ENCODE data around the gene S100A12.

S100A12 gene

GRCh38 chr1:153397051-153397923, 21.9 kb upstream of the S100A12 start:
- no peak for DNase-seq (ENCODE audit: low read depth, low spot score)

GRCh38 chr1:153396461-153396860, 21.0 kb upstream of the S100A12 start:
- no peak for DNase-seq (ENCODE audit: low read depth, low spot score)

- DNase-seq (ENCODE audit: low read depth, low spot score): no peak
These were observed 20.4 kb upstream of the S100A12 start for GRCh38 chr1:153395776-153396175.

GRCh38 chr1:153395136-153395685, 19.8 kb upstream of the S100A12 start:
- DNase-seq (ENCODE audit: low read depth, low spot score): no peak

- DNase-seq (ENCODE audit: low read depth, low spot score): no peak
These were observed 19.0 kb upstream of the S100A12 start for GRCh38 chr1:153394391-153394790.

- DNase-seq (ENCODE audit: low read depth, low spot score): no peak
These were observed 18.5 kb upstream of the S100A12 start for GRCh38 chr1:153393926-153394325.

GRCh38 chr1:153392822-153393221, 17.4 kb upstream of the S100A12 start:
- no peak for DNase-seq (ENCODE audit: low read depth, low spot score)

- no peak for DNase-seq (ENCODE audit: low read depth, low spot score)
These were observed 16.8 kb upstream of the S100A12 start for GRCh38 chr1:153392258-153392657.

GRCh38 chr1:153390938-153391710, 15.7 kb upstream of the S100A12 start, which contains the start of gene S100A8:
TSS of gene S100A8 (minus strand) at chr1:153391073. CDS start at chr1:153390535, 538 bp downstream.
- DNase-seq (ENCODE audit: low read depth, low spot score): no peak

- DNase-seq (ENCODE audit: low read depth, low spot score): no peak
These were observed 14.8 kb upstream of the S100A12 start for GRCh38 chr1:153389973-153390879.

GRCh38 chr1:153389401-153389800, 14.0 kb upstream of the S100A12 start:
- DNase-seq (ENCODE audit: low read depth, low spot score): no peak

- no peak for DNase-seq (ENCODE audit: low read depth, low spot score)
These were observed 12.4 kb upstream of the S100A12 start for GRCh38 chr1:153387785-153388184.

GRCh38 chr1:153387001-153387400, 11.6 kb upstream of the S100A12 start:
- DNase-seq (ENCODE audit: low read depth, low spot score): no peak

- no peak for DNase-seq (ENCODE audit: low read depth, low spot score)
These were observed 11.1 kb upstream of the S100A12 start for GRCh38 chr1:153386500-153386901.

- DNase-seq (ENCODE audit: low read depth, low spot score): no peak
These were observed 9.6 kb upstream of the S100A12 start for GRCh38 chr1:153384958-153385580.

- no peak for DNase-seq (ENCODE audit: low read depth, low spot score)
These were observed 5.3 kb upstream of the S100A12 start for GRCh38 chr1:153380711-153381110.

GRCh38 chr1:153379591-153379990, 4.2 kb upstream of the S100A12 start:
- no peak for DNase-seq (ENCODE audit: low read depth, low spot score)

- no peak for DNase-seq (ENCODE audit: low read depth, low spot score)
These were observed 1.4 kb downstream of the S100A12 start for GRCh38 chr1:153374071-153374470.

- no peak for DNase-seq (ENCODE audit: low read depth, low spot score)
These were observed 2.9 kb downstream of the S100A12 start for GRCh38 chr1:153372571-153372970.

- no peak for DNase-seq (ENCODE audit: low read depth, low spot score)
These were observed 4.2 kb downstream of the S100A12 start for GRCh38 chr1:153371231-153371630.

- no peak for DNase-seq (ENCODE audit: low read depth, low spot score)
These were observed 5.3 kb downstream of the S100A12 start for GRCh38 chr1:153370146-153370545.
